ENCODE results near the gene TARBP1. TPM values are rescaled to one million over a fixed set of nuclear protein-coding genes. Genes with fewer than 3 reads are reported as not detected.

The TARBP1 gene
- total and polyA plus RNA-seq, 2 of the 8 experiments (the other 6 are each of a cell fraction or from before 2014, with no cell fraction given) = 21.9 to 32.3 TPM

DNA sequence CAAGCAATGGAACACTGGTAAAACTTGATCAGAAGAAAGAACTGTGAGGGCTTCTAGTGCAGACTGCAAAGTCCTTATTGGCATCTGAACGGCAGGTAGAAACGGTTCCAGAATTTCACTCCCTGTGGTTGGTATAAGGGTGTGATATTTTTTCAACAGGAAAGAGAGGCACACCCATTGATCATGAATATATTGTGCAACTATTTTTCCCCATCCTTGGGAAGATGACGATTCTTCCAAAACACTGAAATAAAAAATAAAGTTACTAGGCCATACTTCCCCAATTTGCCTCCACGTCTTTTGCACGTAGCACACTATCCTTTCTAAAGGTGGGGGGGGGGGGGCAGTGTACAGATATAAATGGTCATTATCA is 49.6 kb downstream of the TARBP1 start:
- H2BK15ac ChIP-seq (ENCODE audit: low read length) = no peak overlapping the region
- H3K14ac ChIP-seq (ENCODE audit: insufficient read length) = no peak overlapping the region
- H3K79me1 ChIP-seq (ENCODE audit: low read depth, low read length) = no peaks in the 10 kb centered on the region
- no peaks in the 10 kb centered on the region for H3K79me2 ChIP-seq (ENCODE audit: control insufficient read depth in 1 of 2, insufficient read depth in 2 of 2, low read length in 2 of 2)
- no peak overlapping the region for H3K27ac ChIP-seq (ENCODE audit: low read depth, low read length)
- no peak overlapping the region for H3K23ac ChIP-seq (ENCODE audit: insufficient read length)
- FAIRE-seq = no peak
- no peak overlapping the region for H4K91ac ChIP-seq (replicated peaks; ENCODE audit: insufficient read length, low read length)
- no peaks in the 10 kb centered on the region for H3K4me1 ChIP-seq (replicated peaks in 1 of 4; ENCODE audit: control insufficient read depth in 3 of 4, insufficient read depth in 4 of 4, low read length in 3 of 4)
- no peak overlapping the region for H3K18ac ChIP-seq (ENCODE audit: extremely low read depth, low read length)
- ChIA-PET POLR2A (ENCODE audit: partially characterized antibody) (no interaction called here), CTCF (ENCODE audit: partially characterized antibody) (no interaction called here)
- H2BK5ac ChIP-seq (ENCODE audit: low read depth, low read length) = no peak overlapping the region
- no peaks in the 10 kb centered on the region for H3K23me2 ChIP-seq (ENCODE audit: low read depth, low read length)
- H3K27me3 ChIP-seq (replicated peaks in 1 of 4; ENCODE audit: control insufficient read depth in 3 of 4, extremely low read depth in 1 of 4, insufficient read depth in 3 of 4, low read length in 3 of 4) = no peaks in the 10 kb centered on the region
- no peak overlapping the region for H4K5ac ChIP-seq (ENCODE audit: insufficient read length, low read depth, low read length)
- H3K9ac ChIP-seq (replicated peaks in 1 of 4; ENCODE audit: extremely low read depth in 1 of 4, low read depth in 3 of 4, low read length in 3 of 4) = no peak overlapping the region
- H3K36me3 ChIP-seq (ENCODE audit: control insufficient read depth in 2 of 4, insufficient read depth in 4 of 4, low read length in 3 of 4) = peaks cover 0 to 14% (median 4%) of the 10 kb centered on the region in 4 experiments; a peak in 7 of 8 replicates
- no peak for DNase-seq (ENCODE audit: low read depth in 1 of 2, low spot score in 2 of 2)
- no peak overlapping the region for H3K4me2 ChIP-seq (ENCODE audit: insufficient read depth in 1 of 2, low read depth in 2 of 2, low read length in 2 of 2)
- no peaks in the 10 kb centered on the region for H3K9me3 ChIP-seq (ENCODE audit: insufficient read depth in 2 of 2, low read depth in 1 of 2, low read length in 1 of 2)
- H4K20me1 ChIP-seq (replicated peaks in 1 of 2; ENCODE audit: control insufficient read depth in 1 of 2, insufficient read depth in 2 of 2, low read length in 2 of 2) = no peaks in the 10 kb centered on the region
- H2BK20ac ChIP-seq (ENCODE audit: low read length) = no peak overlapping the region
- H4K8ac ChIP-seq (ENCODE audit: extremely low read depth, insufficient read depth, low read length) = no peak overlapping the region
- no peak overlapping the region for H2AK5ac ChIP-seq (ENCODE audit: low read depth, low read length)
- no peak overlapping the region for H2AFZ ChIP-seq (ENCODE audit: low read length)
- no peak overlapping the region for H3K4ac ChIP-seq (replicated peaks; ENCODE audit: insufficient read length, low read depth, low read length)
- no peak overlapping the region for H3K4me3 ChIP-seq (ENCODE audit: extremely low read depth in 1 of 4, insufficient read depth in 2 of 4, low read depth in 3 of 4, low read length in 4 of 4)
- no peak overlapping the region for H2BK12ac ChIP-seq (ENCODE audit: low read depth, low read length)
- H2BK120ac ChIP-seq (replicated peaks; ENCODE audit: low read depth, low read length) = no peak overlapping the region
- H3K56ac ChIP-seq (replicated peaks; ENCODE audit: insufficient read length, low read depth, low read length) = no peak overlapping the region
- 87% methylated on average over 5 of the region's 5 CpGs; no CpG with 5 or more reads in 1 of the 2 experiments for WGBS, 2 experiments (ENCODE audit: extremely low coverage in 1 of 2, insufficient coverage in 1 of 2, insufficient read length in 1 of 2, insufficient replicate concordance in 2 of 2, low coverage in 1 of 2, low lambda C conversion rate in 2 of 2, missing lambda C conversion rate in 1 of 2)
- no peak for TF ChIP-seq RBBP5 (IDR thresholded peaks at IDR 0.05; ENCODE audit: borderline replicate concordance, low read depth, low read length)
- TF ChIP-seq SUZ12 (IDR thresholded peaks at IDR 0.05; ENCODE audit: low read length) = no peak
- TF ChIP-seq CTBP2 (IDR thresholded peaks at IDR 0.05; ENCODE audit: borderline replicate concordance, insufficient read depth, insufficient read length, low read length) = no peak
- TF ChIP-seq BACH1 (IDR thresholded peaks at IDR 0.05; ENCODE audit: low read length) = no peak
- no peak for TF ChIP-seq PHF8 (conservative IDR thresholded peaks at IDR 0.05; ENCODE audit: low read depth, low read length)
- no peak for TF ChIP-seq EP300 (IDR thresholded peaks at IDR 0.05; ENCODE audit: borderline replicate concordance in 1 of 2, low read depth in 2 of 2, low read length in 2 of 2)
- no peak for TF ChIP-seq EZH2 (IDR thresholded peaks at IDR 0.05; ENCODE audit: low read depth, low read length, severe bottlenecking)
- no peak for TF ChIP-seq RNF2 (IDR thresholded peaks at IDR 0.05; ENCODE audit: borderline replicate concordance, low read depth, low read length, missing control alignments, poor library complexity, severe bottlenecking)
- no peak for TF ChIP-seq SP4 (IDR thresholded peaks at IDR 0.05; ENCODE audit: low read length)
- TF ChIP-seq, protein P1, sequence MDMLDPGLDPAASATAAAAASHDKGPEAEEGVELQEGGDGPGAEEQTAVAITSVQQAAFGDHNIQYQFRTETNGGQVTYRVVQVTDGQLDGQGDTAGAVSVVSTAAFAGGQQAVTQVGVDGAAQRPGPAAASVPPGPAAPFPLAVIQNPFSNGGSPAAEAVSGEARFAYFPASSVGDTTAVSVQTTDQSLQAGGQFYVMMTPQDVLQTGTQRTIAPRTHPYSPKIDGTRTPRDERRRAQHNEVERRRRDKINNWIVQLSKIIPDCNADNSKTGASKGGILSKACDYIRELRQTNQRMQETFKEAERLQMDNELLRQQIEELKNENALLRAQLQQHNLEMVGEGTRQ (IDR thresholded peaks at IDR 0.05; ENCODE audit: low read length) = no peak
- no peak for TF ChIP-seq JUND (IDR thresholded peaks at IDR 0.05; ENCODE audit: low read length)
- no peak for TF ChIP-seq JUN (IDR thresholded peaks at IDR 0.05; ENCODE audit: low read depth, low read length)
- TF ChIP-seq BRCA1 (IDR thresholded peaks at IDR 0.05; ENCODE audit: low read depth, low read length) = no peak
